Smooth muscle cell of the brain vasculature (primary cell): ENCODE results near the gene MAST3.
"Not testable (repeated sequence)": the region's sequence is repeated elsewhere in the genome, so short reads cannot be mapped to it uniquely, and the experiment has no call there.

Experiments used
- DNase-seq: peaks from one replicate; pipeline ENCODE4 v3.0.0-alpha.2; 2012; ENCODE audit warnings: low read depth, low spot score

MAST3 gene

DNA sequence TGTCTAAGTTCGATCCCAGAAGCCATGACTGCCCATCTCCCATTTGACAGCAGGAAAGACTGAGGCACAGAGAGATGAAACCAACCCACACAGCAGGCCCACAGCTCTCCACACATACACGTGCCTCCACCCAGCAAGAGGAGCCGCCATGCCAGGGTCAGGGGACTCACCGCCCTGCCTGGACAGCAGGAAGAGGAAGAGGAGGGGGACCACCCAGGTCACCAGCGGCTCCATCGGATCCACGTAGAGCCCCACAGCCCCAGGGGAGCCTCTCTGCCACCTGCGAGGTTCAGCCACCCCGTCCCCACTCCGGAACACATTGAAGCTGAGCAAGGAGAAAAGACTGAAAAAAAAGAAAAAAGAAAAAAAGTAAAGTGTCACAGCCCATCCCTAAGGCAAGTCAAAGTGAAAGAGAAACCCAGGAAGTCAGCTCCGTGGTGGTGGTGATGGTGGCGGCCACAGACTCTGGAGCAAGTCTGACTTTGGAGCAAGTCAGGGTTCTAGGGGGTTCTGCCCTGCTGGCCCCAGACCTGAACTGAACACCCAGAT is 10.9 kb upstream of the MAST3 start, which contains the start of gene IL12RB1:
IL12RB1 (minus strand) TSS at position 345 of the 549 bp plus-strand sequence; CDS start at position 234, 111 bp downstream.
- no peak for DNase-seq

DNA sequence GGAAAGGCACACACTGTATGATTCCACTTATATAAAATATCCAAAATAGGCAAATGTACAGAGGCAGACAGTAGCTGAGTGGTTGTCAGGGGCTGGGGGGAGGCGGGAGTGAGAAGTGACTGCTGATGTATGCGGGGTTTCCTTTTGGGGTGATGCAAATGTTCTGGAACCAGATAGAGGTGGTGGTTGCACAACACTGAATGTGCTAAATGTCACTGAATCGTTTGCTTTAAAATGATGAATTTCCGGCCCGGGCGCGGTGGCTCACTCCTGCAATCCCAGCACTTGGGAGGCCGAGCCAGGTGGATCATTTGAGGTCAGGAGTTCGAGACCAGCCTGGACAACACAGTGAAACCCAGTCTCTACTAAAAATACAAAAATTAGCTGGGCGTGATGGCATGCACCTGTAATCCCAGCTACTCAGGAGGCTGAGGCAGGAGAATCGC is 8.5 kb upstream of the MAST3 start:
- not testable (repeated sequence) for DNase-seq

DNA sequence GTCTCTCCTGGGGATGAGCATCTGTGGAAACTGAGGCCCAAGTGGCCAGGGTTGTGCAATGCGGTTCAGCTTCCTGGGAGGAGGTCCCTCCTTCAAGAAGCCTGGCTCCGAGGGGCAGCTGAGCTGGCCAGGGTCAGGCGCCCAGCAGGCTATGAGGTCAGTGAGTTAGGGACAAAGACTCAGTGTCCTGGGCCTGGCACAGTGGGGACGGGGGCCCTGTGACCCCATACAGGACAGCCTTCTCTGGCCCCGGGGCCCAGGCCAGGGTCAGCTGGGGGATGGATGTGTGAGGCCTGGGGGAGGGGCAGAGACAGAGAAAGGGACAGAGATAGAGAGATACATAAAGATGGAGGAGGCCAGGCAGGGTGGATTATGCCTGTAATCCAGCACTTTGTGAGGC is 7.9 kb upstream of the MAST3 start:
- DNase-seq: no peak

DNA sequence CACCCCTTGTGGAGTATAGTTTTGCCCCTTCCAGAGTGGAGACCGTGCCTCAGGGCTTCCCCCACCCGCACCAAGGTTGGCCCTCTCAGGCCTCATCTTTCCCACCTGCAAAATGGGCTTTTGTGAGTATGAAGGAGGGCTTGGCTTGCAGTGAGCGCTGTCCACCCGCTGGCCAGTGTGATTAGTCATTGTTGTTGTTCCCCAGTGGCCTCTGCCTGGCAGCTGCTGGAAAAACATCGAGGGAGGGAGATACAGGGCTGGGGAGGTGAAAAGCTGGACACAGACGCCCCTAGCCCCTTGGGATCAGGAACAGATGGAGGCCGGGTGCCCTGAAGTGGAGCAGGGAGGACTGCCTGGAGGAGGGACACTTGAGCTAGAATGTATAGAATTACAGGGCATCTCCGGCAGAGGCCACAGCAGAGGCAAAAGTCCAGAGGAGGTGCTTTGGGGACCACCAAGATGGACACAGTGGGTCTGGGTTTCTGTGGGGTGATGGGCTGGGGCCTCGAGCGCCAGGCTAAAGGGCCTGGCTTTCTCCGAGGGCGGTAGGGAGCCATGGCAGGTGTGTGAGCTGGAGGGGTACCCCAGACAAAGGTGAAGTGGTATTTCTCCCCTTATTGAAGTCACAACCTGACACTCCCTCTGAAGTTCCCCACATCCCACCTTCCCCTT is 6.9 kb upstream of the MAST3 start:
- no peak for DNase-seq

DNA sequence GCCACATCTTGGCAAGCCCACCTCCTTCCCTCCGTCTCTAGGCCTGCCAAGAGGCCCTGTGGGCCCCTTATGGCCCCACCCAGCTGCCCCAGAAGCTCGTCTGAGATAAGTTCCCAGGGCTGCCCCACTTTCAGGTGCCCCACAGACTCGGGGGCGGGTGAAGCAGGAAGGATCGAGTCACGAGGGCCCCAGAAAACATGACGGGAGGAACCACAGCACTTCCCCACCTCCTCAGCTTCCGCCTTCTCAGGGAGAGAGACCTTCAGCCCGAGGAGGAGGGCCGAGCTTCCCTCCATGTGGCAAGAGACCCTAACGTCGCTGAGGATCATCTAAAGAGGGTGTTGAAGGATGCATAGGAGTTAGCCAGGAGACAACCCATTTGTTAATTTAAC is 6.4 kb upstream of the MAST3 start:
- no peak for DNase-seq

DNA sequence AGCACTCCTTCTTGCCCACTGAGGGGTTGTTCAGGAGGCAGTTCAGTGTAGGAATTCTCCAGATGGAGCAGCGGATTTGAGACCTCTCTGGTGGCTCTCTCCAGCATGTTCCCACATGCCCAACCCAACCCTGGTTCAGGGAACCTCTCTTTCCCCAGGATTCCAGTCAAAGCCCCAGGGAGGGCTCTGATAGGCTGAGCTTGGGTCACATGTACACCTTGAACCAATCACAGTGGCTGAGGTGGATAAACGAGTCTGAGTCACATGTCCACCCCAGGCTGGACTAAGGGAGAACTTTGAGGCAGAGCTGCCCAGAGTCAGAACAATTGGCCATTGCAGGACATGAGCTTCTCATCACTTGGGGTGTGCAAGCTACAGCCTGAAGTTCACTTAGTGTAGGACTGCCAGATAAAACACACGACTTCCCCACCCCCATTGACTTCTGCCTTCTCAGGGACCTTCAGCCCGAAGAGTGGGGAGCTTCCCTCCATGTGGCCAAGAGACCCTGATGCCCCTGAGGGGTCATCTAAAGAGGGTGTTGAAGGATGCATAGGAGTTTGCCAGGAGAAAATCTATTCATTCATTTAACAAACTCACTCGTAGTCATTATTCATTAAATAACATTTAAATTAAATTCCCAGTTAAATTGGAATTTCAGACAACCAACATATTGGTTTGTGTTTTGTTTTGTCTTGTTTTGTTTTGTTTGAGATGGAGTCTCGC is 4.0 kb upstream of the MAST3 start:
- no peak for DNase-seq

DNA sequence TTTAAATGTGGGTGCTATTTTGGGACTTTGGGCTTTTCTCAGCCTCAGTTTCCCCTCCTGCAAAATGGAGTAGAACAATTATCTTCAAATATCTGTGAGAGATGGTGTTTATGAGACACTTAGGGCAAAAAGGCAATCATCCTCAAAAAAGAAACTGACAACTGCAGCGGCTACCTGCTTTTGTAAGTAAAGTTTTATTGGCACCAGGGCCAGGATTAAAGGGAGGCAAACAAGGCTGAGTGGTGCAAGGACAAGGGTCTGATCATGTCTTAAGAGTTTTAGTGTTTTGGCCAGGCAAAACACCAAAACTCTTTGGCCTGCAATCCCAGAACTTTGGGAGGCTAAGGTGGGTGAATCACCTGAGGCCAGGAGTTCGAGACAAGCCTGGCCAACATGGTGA is 1.3 kb upstream of the MAST3 start:
- DNase-seq: no peak

DNA sequence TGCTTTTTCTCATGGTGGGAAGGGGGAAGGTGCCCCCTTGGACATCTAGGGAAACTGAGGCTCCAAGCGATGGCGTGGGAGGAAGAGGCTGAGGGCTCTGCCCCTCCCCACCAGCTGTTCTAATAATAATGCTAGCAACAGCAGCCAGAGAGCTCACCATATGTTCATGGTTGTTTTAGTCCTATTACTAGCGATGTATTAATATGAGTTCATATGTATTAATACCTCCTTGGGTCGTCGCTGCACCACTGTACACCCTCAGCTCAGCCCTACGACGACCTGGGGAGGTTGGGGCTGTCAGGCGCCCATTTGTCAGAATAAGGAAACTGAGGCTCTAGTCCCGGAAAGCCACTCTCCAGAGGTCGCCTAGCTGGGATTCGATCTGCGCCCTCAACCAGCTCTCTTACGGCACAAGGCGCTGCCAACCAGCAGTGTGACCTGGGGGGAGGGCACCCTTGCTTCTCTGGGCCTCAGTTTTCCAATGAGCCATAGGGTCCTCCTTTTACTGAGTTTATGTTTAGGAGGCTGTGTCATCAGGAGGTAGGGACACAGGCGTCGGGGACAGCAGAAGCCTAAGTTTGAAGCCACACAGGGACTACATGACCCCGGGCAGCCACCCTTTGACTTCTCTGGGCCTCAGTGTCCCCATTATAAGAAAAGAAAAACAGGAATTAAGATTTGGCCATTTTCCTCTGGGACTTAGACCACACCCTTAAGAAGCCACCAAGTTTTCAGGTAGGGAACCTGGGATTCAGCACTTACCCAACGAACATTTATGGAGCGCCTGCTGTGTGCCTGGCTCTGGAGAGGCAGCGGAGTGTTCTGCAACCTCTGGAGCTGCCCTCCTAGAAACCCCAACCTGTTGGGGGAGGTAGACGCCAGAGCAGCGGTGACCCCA is 664 bp downstream of the MAST3 start:
- no peak for DNase-seq

GRCh38 chr19:18098891-18099622 is 1.5 kb downstream of the MAST3 start:
- no peak for DNase-seq

DNA sequence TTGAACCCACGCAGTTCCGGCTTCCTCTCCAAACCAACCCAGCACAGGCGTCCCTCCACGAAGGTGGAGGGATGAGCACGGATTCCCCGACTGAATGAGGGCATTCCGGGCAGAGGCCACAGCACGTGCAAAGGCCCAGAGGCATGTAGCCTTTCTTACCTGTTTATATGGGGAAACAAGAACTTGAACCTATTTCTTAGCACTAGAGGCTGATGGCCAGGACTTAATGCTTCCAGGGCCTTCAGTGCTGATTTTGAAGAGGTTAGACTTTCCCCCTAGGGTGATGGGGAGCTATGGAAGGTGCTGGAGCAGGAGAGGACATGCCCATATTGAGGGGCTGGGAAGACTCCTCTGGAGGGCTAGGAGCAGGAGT is 2.0 kb downstream of the MAST3 start:
- DNase-seq: no peak

DNA sequence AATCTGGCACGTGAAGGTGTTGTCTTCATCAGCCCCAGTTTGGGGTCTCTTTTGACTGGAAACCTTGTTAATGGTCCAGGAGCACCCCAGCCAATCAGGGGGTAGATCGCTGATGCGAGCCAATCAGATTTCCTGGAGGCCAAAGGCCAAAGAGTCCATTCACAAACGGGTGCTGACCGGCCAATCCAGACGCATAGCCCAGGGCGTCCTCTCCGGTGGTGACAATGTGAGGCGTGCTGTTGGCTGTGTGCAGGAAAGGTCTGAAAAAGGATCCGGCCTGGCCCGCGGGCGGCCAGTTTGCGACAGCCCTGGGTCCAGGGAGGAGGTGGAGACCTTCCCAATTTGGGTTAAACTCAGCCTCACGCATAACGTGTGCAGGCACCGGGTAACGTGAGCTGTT is 3.1 kb downstream of the MAST3 start:
- no peak for DNase-seq

GRCh38 chr19:18101268-18101667 is 3.7 kb downstream of the MAST3 start:
- DNase-seq: no peak

DNA sequence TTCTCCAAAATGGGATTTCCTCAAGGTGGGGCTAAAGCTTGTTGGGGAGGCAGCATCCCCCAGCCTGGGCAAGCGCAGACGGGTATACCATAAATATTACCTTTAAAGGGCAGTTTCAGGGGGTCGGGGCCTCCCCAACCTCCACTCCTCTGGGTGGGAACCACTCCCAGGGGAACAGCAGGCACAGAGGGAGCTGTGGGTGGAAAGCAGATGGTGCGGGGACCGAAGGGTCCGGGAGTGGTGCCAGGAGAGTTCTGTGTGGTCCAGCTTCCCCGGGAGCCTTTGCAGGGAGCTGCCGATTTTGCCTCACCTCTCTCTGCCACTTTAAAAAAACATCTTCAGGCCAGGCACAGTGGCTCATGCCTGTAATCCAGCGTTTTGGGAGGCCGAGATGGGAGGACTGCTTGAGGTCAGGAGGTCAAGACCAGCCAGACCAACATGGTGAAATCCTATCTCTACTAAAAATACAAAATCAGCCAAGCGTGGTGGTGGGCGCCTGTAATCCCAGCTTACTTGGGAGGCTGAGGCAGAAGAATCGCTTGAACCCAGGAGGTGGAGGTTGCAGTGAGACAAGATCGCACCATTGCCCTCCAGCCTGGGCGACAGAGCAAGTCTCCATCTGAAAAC is 5.5 kb downstream of the MAST3 start:
- DNase-seq: no peak

DNA sequence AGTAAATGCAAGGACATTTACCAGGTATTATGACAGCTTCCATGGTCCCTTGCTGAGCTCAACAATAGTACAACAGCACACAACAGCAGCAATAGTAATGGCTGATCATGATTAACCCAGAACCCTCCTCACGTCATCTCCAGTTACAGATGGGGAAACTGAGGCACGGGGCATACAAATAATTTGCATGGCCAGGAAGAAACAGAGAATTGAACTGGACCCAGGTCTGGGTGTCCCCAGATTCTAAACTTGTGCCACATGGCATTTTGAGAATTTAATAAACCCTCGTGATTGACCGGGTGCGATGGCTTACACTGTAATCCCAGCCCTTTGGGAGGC is 7.2 kb downstream of the MAST3 start:
- DNase-seq: no peak

DNA sequence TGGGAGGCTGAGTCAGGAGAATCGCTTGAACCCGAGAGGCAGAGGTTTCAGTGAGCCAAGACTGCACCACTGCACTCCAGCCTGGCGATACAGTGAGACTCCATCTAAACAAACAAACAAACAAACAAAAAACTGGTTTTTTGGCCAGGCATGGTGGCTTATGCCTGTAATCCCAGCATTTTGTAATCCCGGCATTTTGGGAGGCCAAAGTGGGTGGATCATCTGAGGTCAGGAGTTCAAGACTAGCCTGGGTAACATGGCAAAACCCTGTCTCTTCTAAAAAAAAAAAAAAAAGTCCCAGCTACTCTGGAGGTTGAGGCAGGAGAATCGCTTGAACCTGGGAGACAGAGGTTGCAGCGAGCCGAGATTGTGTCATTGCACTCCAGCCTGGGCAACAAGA is 7.7 kb downstream of the MAST3 start:
- not testable (repeated sequence) for DNase-seq

GRCh38 chr19:18107235-18107634 is 9.7 kb downstream of the MAST3 start:
- no peak for DNase-seq

- DNase-seq: no peak
Observed at GRCh38 chr19:18108897-18109296, 11.3 kb downstream of the MAST3 start.

- DNase-seq: no peak
Observed at GRCh38 chr19:18109341-18109732, 11.8 kb downstream of the MAST3 start.

DNA sequence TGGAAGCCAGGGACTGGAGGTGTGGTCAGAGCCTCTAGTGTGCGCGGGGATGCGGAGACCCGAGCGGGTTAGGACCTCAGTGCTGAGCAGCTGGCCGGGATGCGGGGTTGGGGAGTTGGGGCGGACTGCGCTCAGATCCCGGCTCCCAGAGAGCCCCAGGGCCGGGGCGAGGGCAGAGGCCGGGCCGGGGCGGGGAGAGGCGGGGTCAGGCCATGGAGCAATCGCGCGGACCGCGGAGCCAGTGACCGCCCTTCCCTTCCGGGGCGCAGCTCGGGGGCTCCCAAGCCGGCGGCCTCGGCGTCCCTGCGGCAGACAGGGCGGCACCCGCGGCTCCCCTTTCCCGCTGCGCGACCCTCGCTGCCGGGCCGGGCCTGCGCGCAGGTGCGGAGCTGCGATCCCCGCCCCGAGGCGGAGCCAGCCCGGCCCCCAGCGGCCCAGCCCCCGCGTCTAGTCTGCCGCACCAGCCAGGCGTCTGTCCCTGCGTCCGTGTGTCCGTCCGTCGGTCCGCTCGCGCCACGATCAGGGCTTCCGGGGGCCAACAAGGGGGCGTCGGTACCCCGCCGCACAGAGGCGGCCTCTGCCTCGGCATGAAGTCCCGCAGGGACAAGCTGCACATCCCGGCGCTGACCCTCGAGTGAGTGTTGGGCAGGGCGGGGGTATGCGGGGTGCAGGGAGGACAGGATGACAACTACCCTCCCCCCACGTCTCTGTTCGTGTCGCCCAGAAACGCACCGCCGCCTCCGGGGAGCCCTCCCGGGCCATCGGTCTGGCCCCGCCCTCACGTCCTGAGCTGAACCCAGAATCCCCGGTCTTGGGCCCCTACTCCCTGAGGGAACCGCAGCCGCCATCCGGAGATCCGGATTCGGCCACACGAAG is 12.4 kb downstream of the MAST3 start:
- DNase-seq: no peak

DNA sequence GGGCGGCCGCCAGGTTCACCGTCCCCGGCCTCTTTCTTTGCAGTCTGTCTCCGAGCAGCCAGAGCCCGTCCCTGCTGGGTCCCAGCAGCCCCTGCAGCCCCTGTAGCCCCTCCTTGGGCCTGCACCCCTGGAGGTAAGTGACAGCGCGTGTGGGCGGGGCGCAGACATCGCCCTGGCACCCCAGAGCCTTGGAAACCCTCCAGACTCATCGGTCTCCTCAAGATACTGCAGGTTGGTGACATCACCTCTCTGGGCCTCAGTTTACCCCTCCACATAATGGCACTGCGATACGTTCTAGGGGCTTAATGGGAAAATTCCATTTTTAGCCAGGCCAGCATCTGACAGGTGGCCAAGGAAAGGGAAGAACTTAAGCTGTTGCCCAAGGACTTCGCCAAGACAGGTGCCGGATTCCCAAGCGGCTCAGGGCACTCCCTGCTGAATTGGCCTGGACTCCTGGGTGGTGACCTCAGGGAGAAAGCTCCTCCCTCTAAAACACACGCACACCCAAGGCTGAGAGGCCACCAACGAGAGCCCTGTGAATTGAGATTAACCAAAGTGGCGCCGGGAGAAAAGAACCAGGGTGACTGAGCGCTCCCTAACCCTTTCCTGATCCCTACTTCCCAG is 13.1 kb downstream of the MAST3 start:
- DNase-seq: no peak
